Kidney epithelial cell (primary cell): ENCODE results near the gene PTPRE. TPM values are rescaled to one million over a fixed set of nuclear protein-coding genes. Genes with fewer than 3 reads are reported as not detected.

ENCODE experiments used
- DNase-seq: peaks from one replicate; pipeline ENCODE4 v3.0.0-alpha.2; 2010; ENCODE audit warnings: low read depth
- H3K27me3 ChIP-seq: 2 replicates; pipeline ENCODE4 v1.6.0; 2011; ENCODE audit warnings: low read length; ENCODE audit not compliant: control insufficient read depth, insufficient read depth
- H3K36me3 ChIP-seq: 2 replicates; pipeline ENCODE4 v1.5.1; 2011; ENCODE audit warnings: low read length; ENCODE audit not compliant: control insufficient read depth, insufficient read depth
- H3K4me3 ChIP-seq: 2 replicates; pipeline ENCODE4 v1.5.1; 2011; ENCODE audit warnings: low read depth, mild to moderate bottlenecking, control low read depth, low read length
- total RNA-seq: library from RNA; depleted of rRNA; stranded (reverse); fragments of >200 nt; gene quantifications from 2 replicates; pipeline ENCODE4 v1.2.3, GENCODE V29; 2015
- TF ChIP-seq, protein P1 (sequence below): IDR thresholded peaks from 2 replicates; pipeline ENCODE4 v1.5.1; 2011; ENCODE audit warnings: mild to moderate bottlenecking, moderate library complexity, low read length, control low read depth, inconsistent platforms; ENCODE audit not compliant: insufficient read depth, poor library complexity, severe bottlenecking

Gene PTPRE
- total RNA-seq, 1 donor from 2014 or later: 10.3 TPM

DNA sequence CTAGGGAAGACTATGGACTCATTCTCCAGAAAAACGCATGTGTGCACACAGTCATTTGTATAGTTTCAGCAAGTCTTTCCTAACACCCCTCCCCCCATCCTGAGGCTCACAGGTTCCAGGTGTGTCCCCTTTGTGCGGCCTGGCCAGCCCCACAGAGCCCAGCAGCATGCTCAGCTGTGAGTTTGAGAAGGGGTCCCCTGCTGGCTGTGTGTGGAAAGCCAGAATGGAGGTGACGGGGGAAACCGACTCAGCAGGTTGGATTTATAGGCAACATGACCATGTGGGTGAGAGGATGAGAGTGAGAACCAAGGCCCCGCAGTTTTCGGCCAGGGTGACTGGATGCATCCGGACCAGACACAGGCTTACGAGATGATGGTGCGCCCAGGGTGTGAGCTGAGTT is 9.9 kb downstream of the PTPRE start:
- TF ChIP-seq, protein P1, sequence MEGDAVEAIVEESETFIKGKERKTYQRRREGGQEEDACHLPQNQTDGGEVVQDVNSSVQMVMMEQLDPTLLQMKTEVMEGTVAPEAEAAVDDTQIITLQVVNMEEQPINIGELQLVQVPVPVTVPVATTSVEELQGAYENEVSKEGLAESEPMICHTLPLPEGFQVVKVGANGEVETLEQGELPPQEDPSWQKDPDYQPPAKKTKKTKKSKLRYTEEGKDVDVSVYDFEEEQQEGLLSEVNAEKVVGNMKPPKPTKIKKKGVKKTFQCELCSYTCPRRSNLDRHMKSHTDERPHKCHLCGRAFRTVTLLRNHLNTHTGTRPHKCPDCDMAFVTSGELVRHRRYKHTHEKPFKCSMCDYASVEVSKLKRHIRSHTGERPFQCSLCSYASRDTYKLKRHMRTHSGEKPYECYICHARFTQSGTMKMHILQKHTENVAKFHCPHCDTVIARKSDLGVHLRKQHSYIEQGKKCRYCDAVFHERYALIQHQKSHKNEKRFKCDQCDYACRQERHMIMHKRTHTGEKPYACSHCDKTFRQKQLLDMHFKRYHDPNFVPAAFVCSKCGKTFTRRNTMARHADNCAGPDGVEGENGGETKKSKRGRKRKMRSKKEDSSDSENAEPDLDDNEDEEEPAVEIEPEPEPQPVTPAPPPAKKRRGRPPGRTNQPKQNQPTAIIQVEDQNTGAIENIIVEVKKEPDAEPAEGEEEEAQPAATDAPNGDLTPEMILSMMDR: no peak
- Histone ChIP-seq H3K4me3 (no peak overlapping the region), H3K27me3 (no peaks in the 10 kb centered on the region), H3K36me3 (no peaks in the 10 kb centered on the region)
- no peak for DNase-seq

DNA sequence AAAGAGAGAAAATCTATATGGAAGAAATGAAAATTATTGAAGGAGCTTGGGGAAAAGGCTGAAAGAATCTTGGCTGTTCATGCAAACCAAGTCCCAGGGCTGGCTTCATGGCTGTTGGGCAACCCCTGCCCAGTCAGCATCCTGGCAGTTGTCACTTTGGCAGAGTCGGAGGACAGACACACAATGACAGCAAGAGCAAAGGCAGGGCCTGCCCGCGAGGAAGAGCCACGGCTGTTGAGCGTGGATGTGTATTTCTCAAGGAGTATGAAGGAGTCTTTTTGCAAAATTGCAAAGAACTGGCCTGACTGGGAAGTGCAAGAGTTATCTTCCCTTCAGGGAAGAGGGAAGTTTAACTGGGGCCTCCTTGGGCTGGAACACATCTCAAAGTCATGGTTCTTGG is 11.7 kb downstream of the PTPRE start:
- H3K27me3 ChIP-seq: no peaks in the 10 kb centered on the region
- no peaks in the 10 kb centered on the region for H3K36me3 ChIP-seq

DNA sequence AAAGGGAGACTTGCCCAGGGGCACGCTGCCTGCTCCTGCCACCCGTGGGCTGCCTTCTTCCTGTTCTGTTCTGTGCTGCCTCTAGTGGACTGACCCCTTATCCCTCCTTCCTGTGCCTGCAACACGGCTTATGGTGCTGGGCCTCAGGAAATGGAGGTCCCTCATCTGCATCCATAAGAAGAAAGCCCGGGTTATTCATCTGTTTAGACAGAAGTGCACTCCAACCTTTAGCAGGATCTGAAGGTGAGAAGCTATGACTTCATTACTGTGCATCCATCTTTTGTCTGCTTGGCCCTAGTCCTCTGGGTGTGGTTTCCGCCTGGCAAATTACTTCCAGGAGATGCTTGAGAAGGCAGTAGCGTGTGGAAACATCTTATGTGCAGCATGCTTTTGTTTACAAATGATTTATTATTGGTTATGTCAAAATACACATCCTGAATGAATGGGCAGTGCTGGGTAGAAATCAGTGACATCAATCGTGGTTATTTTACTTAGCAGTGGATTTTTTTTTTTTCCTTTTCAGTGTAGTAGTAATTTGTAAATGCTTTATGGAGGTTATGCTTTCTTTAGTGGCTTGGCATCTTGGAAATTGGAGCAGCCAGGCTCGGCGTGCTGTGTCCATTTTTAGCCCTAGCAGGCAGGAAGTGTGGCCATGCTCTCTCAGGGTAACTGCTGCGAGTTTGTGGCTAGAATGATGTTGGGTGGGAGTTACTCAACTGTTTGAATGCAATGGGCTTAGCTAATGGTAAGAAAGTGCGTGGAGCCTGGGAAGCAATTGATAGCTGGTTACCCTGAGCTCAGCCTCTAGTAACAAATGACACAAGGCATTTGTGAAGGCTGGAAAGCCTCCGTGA is 12.7 kb downstream of the PTPRE start:
- no peak for DNase-seq
- Histone ChIP-seq H3K36me3 (no peaks in the 10 kb centered on the region), H3K27me3 (no peaks in the 10 kb centered on the region), H3K4me3 (no peak overlapping the region)
- TF ChIP-seq, protein P1: no peak

More for the DNA sequence above, 11.7 kb downstream of the PTPRE start:
- TF ChIP-seq, protein P1: no peak
- DNase-seq: no peak
- no peak overlapping the region for H3K4me3 ChIP-seq

DNA sequence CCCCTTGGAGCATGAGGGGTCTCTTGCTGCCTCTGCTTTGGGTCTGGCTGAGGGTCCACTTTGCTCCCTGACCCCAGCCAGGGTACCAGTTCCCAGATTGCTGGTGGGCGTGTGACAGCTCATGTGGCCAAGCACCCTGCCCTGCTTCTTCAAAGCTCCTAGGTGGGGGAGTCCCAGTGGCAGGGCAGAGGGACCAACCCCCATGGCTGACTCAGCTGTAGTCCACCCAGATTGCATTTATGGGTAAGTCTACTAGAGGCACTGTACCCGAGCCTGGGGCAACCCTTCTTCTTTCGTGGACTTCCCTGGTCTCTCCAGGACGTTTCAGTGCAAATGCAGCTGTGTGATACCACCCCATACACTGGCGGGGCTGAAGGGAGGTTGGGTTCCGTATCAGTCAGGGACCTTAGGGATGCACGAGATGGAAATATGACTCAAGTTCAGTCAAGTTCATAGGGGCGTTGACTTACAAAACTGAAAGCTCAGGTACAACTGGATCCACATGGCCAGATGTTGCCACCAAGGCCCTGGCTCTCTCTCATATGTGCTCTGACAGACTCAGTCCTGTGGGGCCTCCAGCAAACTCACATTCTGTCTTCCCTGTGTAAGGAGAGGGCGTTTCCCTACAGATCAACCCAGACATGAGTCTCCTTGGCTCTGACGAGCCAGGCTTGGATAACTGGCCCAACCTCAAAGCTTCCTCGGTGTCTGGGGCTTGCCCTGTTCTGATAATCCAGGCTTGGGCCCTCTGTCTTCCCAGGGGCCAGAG is 13.6 kb downstream of the PTPRE start:
- Histone ChIP-seq H3K27me3 (no peaks in the 10 kb centered on the region), H3K4me3 (no peak overlapping the region), H3K36me3 (no peaks in the 10 kb centered on the region)
- DNase-seq: no peak
- TF ChIP-seq, protein P1: no peak

DNA sequence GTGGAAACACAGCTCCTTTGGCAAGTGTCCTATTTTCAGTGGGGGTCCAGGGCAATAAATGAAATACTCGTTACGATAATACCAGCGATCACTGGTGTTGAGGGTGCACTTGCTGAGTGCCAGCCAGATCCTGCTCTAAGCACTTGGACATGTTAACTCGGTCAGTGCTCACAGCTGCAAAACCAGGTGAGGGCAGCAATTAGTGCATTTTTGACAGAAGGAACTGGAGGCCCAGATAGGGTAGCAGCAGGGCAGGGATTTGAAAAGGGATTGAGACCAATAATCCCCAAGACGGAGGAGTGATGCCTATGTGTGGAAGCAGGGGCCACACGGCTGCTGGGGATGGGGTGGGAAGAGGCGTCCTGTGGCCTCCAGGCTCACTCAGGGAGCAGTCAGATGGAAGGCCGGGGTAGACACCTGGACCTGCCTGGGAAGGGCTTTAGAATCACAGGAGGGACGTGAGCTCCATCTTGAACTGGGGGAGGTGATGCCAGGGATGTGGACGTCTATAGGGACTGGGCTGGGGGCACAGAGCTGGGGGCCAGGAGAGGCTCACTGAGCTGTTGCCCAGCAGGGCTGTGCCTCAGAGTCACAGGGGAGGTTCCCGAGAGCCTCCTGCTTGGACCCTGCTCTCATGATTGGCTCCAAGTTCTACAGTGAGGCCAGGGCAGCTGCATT is 14.3 kb downstream of the PTPRE start:
- no peak for DNase-seq
- no peak overlapping the region for H3K4me3 ChIP-seq
- H3K36me3 ChIP-seq: no peaks in the 10 kb centered on the region
- H3K27me3 ChIP-seq: no peaks in the 10 kb centered on the region
- TF ChIP-seq, protein P1: no peak
